HepG2 (cell line): ENCODE results near the gene DDX54. TPM values are rescaled to one million over a fixed set of nuclear protein-coding genes. Genes with fewer than 3 reads are reported as not detected.

Source experiments
- ATAC-seq: fragments of 200-7000 bp; cut with Tn5 transposase; 3 replicates; pipeline ENCODE4 v1.9.1; 2020; ENCODE audit warnings: mild to moderate bottlenecking, moderate library complexity
- BruUV-seq: library from RNA; stranded (reverse); fragments of 400-500 nt; replicated peaks from 2 replicates; lab custom pipeline; 2021; lab: Mats Ljungman, UMichigan
- CTCF ChIA-PET: fragments of 300-600 bp; formaldehyde crosslinking; extraction: SDS; loops from one replicate; lab custom pipeline; 2021; ENCODE audit warnings: low total read pairs, inconsistent platforms, low intra/inter-chr PET ratio; lab: Yijun Ruan, JAX
- POLR2A ChIA-PET: fragments of 350-600 bp; sonication (Branson Sonifier 250); formaldehyde crosslinking; loops from one replicate; lab custom pipeline; 2020; ENCODE audit warnings: antibody characterized with exemption, inconsistent platforms; lab: Yijun Ruan, JAX
- DNase-seq: peaks from one replicate; pipeline ENCODE4 v3.0.0-alpha.2; 2015; ENCODE audit warnings: low spot score
- FAIRE-seq: peaks from 3 replicates; lab custom pipeline; 2011; peaks lifted over from hg19 to GRCh38; lab: Jason Lieb, UNC
- H2AFZ ChIP-seq: one replicate; pipeline ENCODE4 v1.6.1; 2011; ENCODE audit warnings: low read length, inconsistent platforms
- H3K27ac ChIP-seq: fragments of 300-600 bp; 3 replicates; pipeline ENCODE4 v1.8.0; 2011; ENCODE audit warnings: mixed run types, mild to moderate bottlenecking, mixed read lengths, low read length, inconsistent platforms; ENCODE audit not compliant: insufficient read depth; ENCODE audit errors: extremely low read length
- H3K27me3 ChIP-seq, 2 experiments: fragments of 200-600 bp in 1 of 2; 2 replicates in 1 of 2; 3 replicates in 1 of 2; pipeline versions ENCODE4 v1.6.0 to v1.8.0; 2011; ENCODE audit warnings: low read length in 2 of 2, mild to moderate bottlenecking in 2 of 2, moderate library complexity in 2 of 2, inconsistent platforms in 1 of 2; ENCODE audit not compliant: insufficient read depth in 2 of 2, control insufficient read depth in 1 of 2
- H3K36me3 ChIP-seq, 2 experiments: fragments of 200-600 bp in 1 of 2; replicated peaks in 1 of 2; 2 replicates in 1 of 2; 3 replicates in 1 of 2; pipeline versions ENCODE4 v1.5.1 to v1.8.0; 2011; ENCODE audit warnings: low read length in 2 of 2, inconsistent platforms in 1 of 2; ENCODE audit not compliant: insufficient read depth in 2 of 2, control insufficient read depth in 1 of 2
- H3K4me1 ChIP-seq: 2 replicates; pipeline ENCODE4 v1.5.1; 2012; ENCODE audit warnings: low read length, inconsistent platforms; ENCODE audit not compliant: insufficient read depth
- H3K4me2 ChIP-seq: 2 replicates; pipeline ENCODE4 v1.6.0; 2011; ENCODE audit warnings: low read depth, low read length, inconsistent platforms
- H3K4me3 ChIP-seq, 3 experiments: fragments of 200-600 bp in 1 of 3; sonication (generic), shearing (Covaris generic) in 1 of 3; replicated peaks in 1 of 3; 2 replicates each; pipeline ENCODE4 v1.5.1; 2011 to 2016; ENCODE audit warnings: low read length in 3 of 3, inconsistent platforms in 2 of 3, low read depth in 2 of 3, mild to moderate bottlenecking in 2 of 3, control low read depth in 1 of 3, mixed read lengths in 1 of 3; ENCODE audit not compliant: insufficient read depth in 1 of 3
- H3K79me2 ChIP-seq: one replicate; pipeline ENCODE4 v1.6.1; 2011; ENCODE audit warnings: low read length, inconsistent platforms; ENCODE audit not compliant: insufficient read depth
- H3K9ac ChIP-seq: 2 replicates; pipeline ENCODE4 v1.6.0; 2011; ENCODE audit warnings: mild to moderate bottlenecking, low read depth, low read length, inconsistent platforms; ENCODE audit not compliant: insufficient read depth
- H3K9me3 ChIP-seq: 2 replicates; pipeline ENCODE4 v1.5.1; 2012; ENCODE audit warnings: mild to moderate bottlenecking, low read length
- H4K20me1 ChIP-seq: 2 replicates; pipeline ENCODE4 v1.6.0; 2011; ENCODE audit warnings: inconsistent platforms, mild to moderate bottlenecking, low read length, moderate library complexity; ENCODE audit not compliant: insufficient read depth
- FOXP4 ChIP-seq: sonication (generic); formaldehyde crosslinking; IDR thresholded peaks from 2 replicates; pipeline ENCODE4 v1.4.0; 2020; ENCODE audit warnings: missing genetic modification reagents
- GMEB1 ChIP-seq: sonication (generic); formaldehyde crosslinking; IDR thresholded peaks from 2 replicates; pipeline ENCODE4 v1.5.1; 2020; ENCODE audit warnings: missing genetic modification reagents, mild to moderate bottlenecking, borderline replicate concordance
- IRX3 ChIP-seq: sonication (generic); formaldehyde crosslinking; IDR thresholded peaks from 2 replicates; pipeline ENCODE4 v1.8.1; 2023; ENCODE audit warnings: mild to moderate bottlenecking, low read depth, missing genetic modification reagents, borderline replicate concordance
- JUND ChIP-seq: sonication (generic); formaldehyde crosslinking; IDR thresholded peaks from 2 replicates; pipeline ENCODE4 v1.8.0; 2022; ENCODE audit warnings: mild to moderate bottlenecking, missing genetic modification reagents
- KLF6 ChIP-seq: IDR thresholded peaks from 2 replicates; pipeline ENCODE4 v1.8.0; 2016; ENCODE audit warnings: missing biosample characterization, missing genetic modification reagents
- MAFF ChIP-seq: IDR thresholded peaks from 2 replicates; pipeline ENCODE4 v1.6.1; 2011; ENCODE audit warnings: low read depth, low read length, improper control_type of control experiment
- NR2F1 ChIP-seq, 2 experiments: fragments of 450-650 bp in 1 of 2; formaldehyde crosslinking in 1 of 2; IDR thresholded peaks; 2 replicates each; pipeline versions ENCODE4 v1.5.0 to v1.6.1; 2016 to 2020; ENCODE audit warnings: mild to moderate bottlenecking in 1 of 2, missing compliant biosample characterization in 1 of 2, missing genetic modification reagents in 1 of 2, moderate library complexity in 1 of 2
- SPEN ChIP-seq: sonication (generic); formaldehyde crosslinking; IDR thresholded peaks from 2 replicates; pipeline ENCODE4 v1.5.1; 2020; ENCODE audit warnings: low read depth, mild to moderate bottlenecking, missing genetic modification reagents
- STAT6 ChIP-seq: sonication (generic); formaldehyde crosslinking; IDR thresholded peaks from 2 replicates; pipeline ENCODE4 v1.4.0; 2020; ENCODE audit warnings: missing genetic modification reagents, mild to moderate bottlenecking, borderline replicate concordance
- TFDP2 ChIP-seq: sonication (generic); formaldehyde crosslinking; IDR thresholded peaks from 2 replicates; pipeline ENCODE4 v1.4.0; 2020; ENCODE audit warnings: missing genetic modification reagents
- ZBTB21 ChIP-seq: sonication (generic); formaldehyde crosslinking; IDR thresholded peaks from 2 replicates; pipeline ENCODE4 v1.4.0; 2020; ENCODE audit warnings: missing genetic modification reagents
- ZFP36L1 ChIP-seq: sonication (generic); formaldehyde crosslinking; IDR thresholded peaks from 2 replicates; pipeline ENCODE4 v1.8.0; 2022; ENCODE audit warnings: mild to moderate bottlenecking, missing genetic modification reagents, moderate library complexity
- ZMYM3 ChIP-seq: sonication (generic); formaldehyde crosslinking; IDR thresholded peaks from 2 replicates; pipeline ENCODE4 v1.5.1; 2020; ENCODE audit warnings: mild to moderate bottlenecking, missing genetic modification reagents
- ZNF44 ChIP-seq: sonication (generic); formaldehyde crosslinking; IDR thresholded peaks from 2 replicates; pipeline ENCODE4 v1.5.1; 2020; ENCODE audit warnings: mild to moderate bottlenecking, missing genetic modification reagents
- ZNF441 ChIP-seq: sonication (generic); formaldehyde crosslinking; IDR thresholded peaks from 2 replicates; pipeline ENCODE4 v1.7.0; 2021; ENCODE audit warnings: missing genetic modification reagents, borderline replicate concordance
- ZNF549 ChIP-seq: sonication (generic); formaldehyde crosslinking; IDR thresholded peaks from 2 replicates; pipeline ENCODE4 v1.5.0; 2020; ENCODE audit warnings: missing genetic modification reagents
- ZSCAN31 ChIP-seq: sonication (generic); formaldehyde crosslinking; IDR thresholded peaks from 2 replicates; pipeline ENCODE4 v1.5.0; 2020; ENCODE audit warnings: low read depth, mild to moderate bottlenecking, missing genetic modification reagents
- WGBS: methylation state at CpG from one replicate; pipeline ENCODE4 v1.1.6; 2017; ENCODE audit warnings: low lambda C conversion rate; 5-methylcytosine and 5-hydroxymethylcytosine counted together
- in situ Hi-C: cut with HindIII; loops from 2 replicates; pipeline ENCODE4 v1.10.0; 2017; ENCODE audit warnings: low pct_unique_long_range_greater_than_20kb; ENCODE audit not compliant: extremely low pct_ligation_motif_present
- intact Hi-C: fragments of 100-400 bp; cut with micrococcal nuclease; formaldehyde crosslinking; loops from one replicate; pipeline ENCODE4 v1.10.0; 2022; ENCODE audit not compliant: unreplicated experiment
- polyA plus RNA-seq, 8 experiments: library from polyadenylated mRNA; depleted of rRNA in 3 of 8; stranded (reverse) in 7 of 8; unstranded in 1 of 8; fragments of >200 nt; fragmentation: Illumina TruSeq in 4 of 8; extraction: Trizol in 4 of 8; gene quantifications; 2 replicates each; pipeline versions ENCODE4 v1.2.1 to v1.2.3, GENCODE V29; 2011 to 2016; ENCODE audit warnings: low read depth in 4 of 8, missing spikeins in 1 of 8, mixed read lengths in 1 of 8; ENCODE audit not compliant: insufficient read depth in 1 of 8
- total RNA-seq, 5 experiments: library from RNA; depleted of rRNA; stranded (reverse); fragments of >200 nt; fragmentation: Illumina TruSeq; extraction: Trizol; gene quantifications; 2 replicates each; pipeline ENCODE4 v1.2.3, GENCODE V29; 2016; ENCODE audit warnings: low read depth in 1 of 5

DDX54 gene
- total and polyA plus RNA-seq, 2 of the 13 experiments (the other 11 are each of a cell fraction or from before 2014, with no cell fraction given): 59.7 to 61.1 TPM

- no peak overlapping the region for H3K9ac ChIP-seq
- H2AFZ ChIP-seq: no peak overlapping the region
- BruUV-seq: no TSS peak
- no peaks in the 10 kb centered on the region for H3K27me3 ChIP-seq
- no peak for TF ChIP-seq GMEB1 (CRISPR knock-in tag)
- no peak for TF ChIP-seq KLF6 (CRISPR knock-in tag)
- no peak for TF ChIP-seq IRX3 (CRISPR knock-in tag)
- no peak for TF ChIP-seq ZFP36L1 (CRISPR knock-in tag)
- no peak for TF ChIP-seq NR2F1 (CRISPR knock-in tag; IDR thresholded peaks at IDR 0.05)
- no peak for TF ChIP-seq ZSCAN31
- TF ChIP-seq STAT6 (CRISPR knock-in tag): no peak
- TF ChIP-seq ZNF441 (CRISPR knock-in tag): no peak
- TF ChIP-seq ZBTB21 (CRISPR knock-in tag): no peak
- no peak for TF ChIP-seq JUND (CRISPR knock-in tag)
- TF ChIP-seq TFDP2 (CRISPR knock-in tag): no peak
- no peak for TF ChIP-seq ZMYM3
- TF ChIP-seq ZNF549 (CRISPR knock-in tag): no peak
- no peak for TF ChIP-seq MAFF
- no peak for TF ChIP-seq SPEN (CRISPR knock-in tag)
- TF ChIP-seq ZNF44 (CRISPR knock-in tag): no peak
- no peak for TF ChIP-seq FOXP4 (CRISPR knock-in tag)
- H3K9me3 ChIP-seq: no peaks in the 10 kb centered on the region
- ChIA-PET CTCF (no interaction called here), POLR2A (no interaction called here)
- WGBS: 92% methylated on average over 4 of the region's 4 CpGs
- H3K4me3 ChIP-seq: no peak overlapping the region
- H3K4me1 ChIP-seq: no peaks in the 10 kb centered on the region
- FAIRE-seq: no peak
- no peak for DNase-seq
- intact Hi-C loops: no loop called here
- in situ Hi-C loops: no loop called here
- H4K20me1 ChIP-seq: peaks cover 4% of the 10 kb centered on the region; the same call in 1 of the 2 replicates
- no peaks in the 10 kb centered on the region for H3K79me2 ChIP-seq
- peaks cover 47 to 77% of the 10 kb centered on the region in 2 experiments for H3K36me3 ChIP-seq
- no peak overlapping the region for H3K27ac ChIP-seq
- ATAC-seq: no peak
- no peak overlapping the region for H3K4me2 ChIP-seq
Observed at GRCh38 chr12:113170926-113171325, 14.4 kb downstream of the DDX54 start.
